T-cell (primary cell): Measurements from ENCODE around the gene JAZF1. TPM values are rescaled to one million over a fixed set of nuclear protein-coding genes. Genes with fewer than 3 reads are reported as not detected.

ENCODE experiments used
- ATAC-seq, 4 experiments: fragments of 200-7000 bp in 3 of 4; fragments of 150-1000 bp in 1 of 4; cut with Tn5 transposase; replicated peaks in 1 of 4; 1 replicate in 3 of 4; 2 replicates in 1 of 4; pipeline ENCODE4 v1.10.0; 2021; ENCODE audit warnings: moderate library complexity in 3 of 4, mild to moderate bottlenecking in 2 of 4, moderate number of reproducible peaks in 1 of 4
- CTCF ChIA-PET, 2 donors: fragments of 300-600 bp; sonication (Branson Sonifier 250); formaldehyde crosslinking; loops; one replicate each; lab custom pipeline; 2022; ENCODE audit warnings: antibody characterized with exemption in 2 of 2; lab: Charles Lee
- POLR2A ChIA-PET, 2 donors: fragments of 300-600 bp; sonication (Branson Sonifier 250); formaldehyde crosslinking; loops; one replicate each; lab custom pipeline; 2022; ENCODE audit warnings: antibody characterized with exemption in 2 of 2; lab: Charles Lee
- DNase-seq, 35 experiments: peaks; one replicate each; pipeline versions ENCODE4 v3.0.0 to v3.0.0-alpha.2; 2013 to 2023
- H3K27ac ChIP-seq: one replicate; pipeline ENCODE4 v1.5.1; 2013; ENCODE audit warnings: low read length
- H3K27me3 ChIP-seq, 2 experiments: replicated peaks in 1 of 2; 1 replicate in 1 of 2; 2 replicates in 1 of 2; pipeline versions ENCODE4 v1.6.1 to v1.7.0; 2013; ENCODE audit warnings: low read length in 1 of 2, mixed read lengths in 1 of 2; ENCODE audit not compliant: control insufficient read depth in 2 of 2, insufficient read depth in 2 of 2; ENCODE audit errors: extremely low read depth in 1 of 2
- H3K36me3 ChIP-seq, 2 donors: 1 replicate in 1 of 2; 2 replicates in 1 of 2; pipeline versions ENCODE4 v1.6.1 to v1.7.0; 2013; ENCODE audit warnings: low read length in 1 of 2; ENCODE audit not compliant: control insufficient read depth in 2 of 2, insufficient read depth in 1 of 2; ENCODE audit errors: extremely low read depth in 1 of 2
- H3K4me1 ChIP-seq, 2 experiments: 1 replicate in 1 of 2; 2 replicates in 1 of 2; pipeline versions ENCODE4 v1.6.1 to v1.7.0; 2013; ENCODE audit warnings: low read length in 2 of 2, mixed read lengths in 1 of 2; ENCODE audit not compliant: insufficient read depth in 2 of 2, control insufficient read depth in 1 of 2; ENCODE audit errors: extremely low read depth in 1 of 2
- H3K4me3 ChIP-seq, 2 donors: 1 replicate in 1 of 2; 2 replicates in 1 of 2; pipeline versions ENCODE4 v1.5.1 to v1.7.0; 2013; ENCODE audit warnings: mild to moderate bottlenecking in 2 of 2, low read length in 1 of 2, moderate library complexity in 1 of 2; ENCODE audit not compliant: control insufficient read depth in 1 of 2; ENCODE audit errors: extremely low read depth in 1 of 2
- H3K9me3 ChIP-seq: 2 replicates; pipeline ENCODE4 v1.7.0; 2013
- H3K27ac Mint-ChIP-seq, 2 donors: one replicate each; pipeline ENCODE4 v1.8.0; 2020 to 2021; ENCODE audit warnings: mild to moderate bottlenecking in 2 of 2, mixed read lengths in 2 of 2
- H3K27me3 Mint-ChIP-seq, 2 donors: one replicate each; pipeline ENCODE4 v1.8.0; 2021 to 2022; ENCODE audit warnings: mixed read lengths in 2 of 2
- H3K36me3 Mint-ChIP-seq: one replicate; pipeline ENCODE4 v1.8.0; 2021; ENCODE audit warnings: mixed read lengths
- H3K4me1 Mint-ChIP-seq, 3 donors: one replicate each; pipeline ENCODE4 v1.8.0; 2020 to 2022; ENCODE audit warnings: mixed read lengths in 3 of 3, mild to moderate bottlenecking in 1 of 3
- H3K4me3 Mint-ChIP-seq, 3 donors: one replicate each; pipeline ENCODE4 v1.8.0; 2020 to 2022; ENCODE audit warnings: mild to moderate bottlenecking in 3 of 3, mixed read lengths in 3 of 3, moderate library complexity in 3 of 3
- H3K9me3 Mint-ChIP-seq, 3 donors: one replicate each; pipeline ENCODE4 v1.8.0; 2020 to 2022; ENCODE audit warnings: mixed read lengths in 3 of 3
- WGBS: methylation state at CpG from one replicate; pipeline ENCODE4 v1.1.5; 2013; ENCODE audit warnings: missing lambda C conversion rate; ENCODE audit not compliant: insufficient coverage; 5-methylcytosine and 5-hydroxymethylcytosine counted together
- total RNA-seq, 35 experiments: library from RNA in 6 of 35; stranded (reverse) in 6 of 35; fragments of 120-200 nt in 1 of 35; gene quantifications; one replicate each; pipeline versions ENCODE4 v1.2.1 to v1.2.4 and lab custom pipeline; 2013 to 2026

Gene JAZF1
- total RNA-seq, 5 donors from 2014 or later (not counting 1 experiment from before 2014, with no cell fraction given): 9.6 to 22.1 (median 15.9) TPM

DNA sequence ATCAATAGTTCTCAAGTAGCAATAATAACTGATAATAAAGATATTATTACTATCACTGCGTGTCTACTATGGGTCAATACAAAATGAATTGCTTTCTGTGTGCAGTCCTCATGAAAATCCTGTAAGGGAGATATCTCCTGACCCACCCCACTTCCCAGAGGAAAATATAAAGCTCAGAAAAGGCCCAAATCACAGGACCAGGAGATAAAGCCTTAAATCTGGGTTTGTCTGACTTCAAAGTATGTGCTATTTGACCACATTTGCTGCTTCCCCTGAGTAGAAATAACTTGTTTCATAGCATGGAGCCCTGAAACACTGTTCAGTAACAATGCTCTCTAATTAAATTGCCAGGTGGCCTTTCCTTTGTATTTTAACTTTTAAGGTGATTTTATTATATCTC, 174.1 kb downstream of the JAZF1 start:
- ChIA-PET CTCF (no interaction called here), POLR2A (no interaction called here)
- H3K9me3 ChIP-seq: no peaks in the 10 kb centered on the region
- no peaks in the 10 kb centered on the region for H3K27me3 Mint-ChIP-seq
- DNase-seq: no peak
- H3K4me1 ChIP-seq: no peaks in the 10 kb centered on the region
- H3K27ac Mint-ChIP-seq: no peak overlapping the region
- no peak for ATAC-seq
- peaks cover 9 to 37% (median 17%) of the 10 kb centered on the region in 3 donors for H3K4me1 Mint-ChIP-seq
- H3K4me3 Mint-ChIP-seq: no peak overlapping the region
- no peak overlapping the region for H3K4me3 ChIP-seq
- peaks cover 7% of the 10 kb centered on the region for H3K36me3 Mint-ChIP-seq
- H3K27me3 ChIP-seq: no peaks in the 10 kb centered on the region
- H3K27ac ChIP-seq: no peak overlapping the region
- H3K36me3 ChIP-seq: no peaks in the 10 kb centered on the region
- no CpG with 5 or more reads among the region's 1 CpG for WGBS
- H3K9me3 Mint-ChIP-seq: no peaks in the 10 kb centered on the region

DNA sequence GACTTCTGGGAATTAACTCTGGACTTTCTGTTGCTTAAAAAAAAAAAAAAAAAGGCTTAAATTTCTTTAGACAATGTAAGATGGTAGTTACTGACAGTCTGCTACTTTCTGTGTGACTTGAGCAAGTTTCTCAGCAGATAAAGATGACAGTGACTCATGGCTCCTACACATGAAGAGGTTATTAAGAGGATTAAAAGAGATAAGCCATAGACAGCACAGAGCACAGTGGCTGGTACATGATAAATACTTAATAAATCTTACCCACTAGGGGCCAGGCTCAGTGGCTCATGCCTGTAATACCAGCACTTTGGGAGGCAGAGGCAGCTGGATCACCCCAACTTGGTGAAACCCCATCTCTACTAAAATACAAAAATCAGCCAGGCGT, 174.8 kb downstream of the JAZF1 start:
- H3K4me1 ChIP-seq: no peaks in the 10 kb centered on the region
- no peak overlapping the region for H3K27ac Mint-ChIP-seq
- no peaks in the 10 kb centered on the region for H3K27me3 Mint-ChIP-seq
- ChIA-PET POLR2A (no interaction called here), CTCF (no interaction called here)
- H3K27me3 ChIP-seq: no peaks in the 10 kb centered on the region
- WGBS: 100% methylated on average over 1 of the region's 1 CpG
- H3K36me3 Mint-ChIP-seq: peaks cover 7% of the 10 kb centered on the region
- H3K9me3 ChIP-seq: no peaks in the 10 kb centered on the region
- H3K4me1 Mint-ChIP-seq: peaks cover 9 to 39% (median 17%) of the 10 kb centered on the region in 3 donors
- no peak overlapping the region for H3K4me3 ChIP-seq
- H3K27ac ChIP-seq: no peak overlapping the region
- DNase-seq (no peak), ATAC-seq (no peak)
- no peaks in the 10 kb centered on the region for H3K36me3 ChIP-seq
- H3K9me3 Mint-ChIP-seq: no peaks in the 10 kb centered on the region
- H3K4me3 Mint-ChIP-seq: no peak overlapping the region

DNA sequence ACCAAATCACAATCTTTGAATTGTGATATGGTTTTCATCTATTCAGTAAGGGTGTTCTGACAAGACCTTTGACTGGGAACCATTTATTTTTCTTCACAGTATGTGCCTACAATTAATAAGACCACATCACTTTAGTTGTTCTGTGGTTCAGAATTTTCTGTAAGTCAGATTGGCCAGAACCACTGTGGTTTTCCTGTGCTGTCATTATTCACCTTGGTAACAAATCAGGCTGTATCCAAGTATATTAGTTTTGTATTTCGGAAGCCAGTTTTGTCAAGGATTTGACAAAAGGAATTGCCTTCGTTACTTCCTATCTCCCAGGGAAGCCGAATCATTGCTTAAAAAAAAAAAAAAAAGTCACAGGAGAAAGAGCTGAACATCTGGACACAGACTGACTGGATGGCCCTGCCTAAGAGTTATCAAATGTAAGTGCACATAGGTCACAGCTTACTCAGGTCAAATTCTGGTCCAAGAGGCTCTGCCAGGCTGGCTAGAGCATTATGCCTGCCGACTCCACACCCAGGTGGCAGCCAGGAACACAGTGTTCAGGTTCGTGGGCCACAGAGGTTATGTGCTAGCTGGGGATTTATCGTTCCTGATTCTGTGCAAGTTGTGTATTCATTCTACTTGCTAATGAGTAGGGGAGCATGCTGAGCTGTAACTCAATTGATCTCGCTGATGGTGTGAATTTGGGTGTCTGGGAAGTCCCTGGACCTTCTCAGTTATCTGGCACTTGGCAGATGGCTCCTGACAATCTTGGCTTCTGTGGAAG, 175.3 kb downstream of the JAZF1 start:
- WGBS: 56% methylated on average over 6 of the region's 7 CpGs
- Histone ChIP-seq H3K4me1 (no peaks in the 10 kb centered on the region), H3K27ac (no peak overlapping the region), H3K36me3 (no peaks in the 10 kb centered on the region), H3K27me3 (no peaks in the 10 kb centered on the region), H3K9me3 (no peaks in the 10 kb centered on the region), H3K4me3 (no peak overlapping the region)
- CTCF ChIA-PET: no interaction called here
- Mint-ChIP-seq H3K4me3 (no peak overlapping the region), H3K9me3 (no peaks in the 10 kb centered on the region), H3K27ac (no peak overlapping the region), H3K36me3 (peaks cover 7% of the 10 kb centered on the region), H3K27me3 (no peaks in the 10 kb centered on the region), H3K4me1 (peaks cover 9 to 39% (median 17%) of the 10 kb centered on the region in 3 donors)
- DNase-seq (no peak), ATAC-seq (no peak)
- POLR2A ChIA-PET: no interaction called here

DNA sequence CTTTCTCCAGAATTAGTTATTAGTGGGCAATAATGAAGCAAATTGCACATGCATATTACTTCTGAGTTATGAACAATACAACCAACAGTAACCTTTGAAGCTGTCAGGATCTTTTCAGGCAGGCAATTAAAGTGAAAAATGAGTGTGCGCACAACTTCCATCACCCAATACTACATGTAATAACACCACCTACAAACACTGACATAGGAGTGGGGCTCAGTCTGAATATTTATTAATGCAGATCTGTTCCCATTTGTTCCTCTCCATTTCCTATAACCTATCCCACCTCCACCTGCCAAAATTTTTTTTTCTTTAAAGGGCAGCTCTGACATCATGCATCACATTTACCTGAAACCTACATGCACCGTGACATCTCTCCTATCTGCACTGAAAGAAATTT, 177.2 kb downstream of the JAZF1 start:
- H3K27ac ChIP-seq: no peak overlapping the region
- no peak overlapping the region for H3K4me3 ChIP-seq
- H3K27me3 ChIP-seq: no peaks in the 10 kb centered on the region
- WGBS: no CpG with 5 or more reads among the region's 2 CpGs
- H3K36me3 ChIP-seq: no peaks in the 10 kb centered on the region
- H3K27ac Mint-ChIP-seq: no peak overlapping the region
- no peaks in the 10 kb centered on the region for H3K27me3 Mint-ChIP-seq
- CTCF ChIA-PET: no interaction called here
- H3K4me3 Mint-ChIP-seq: no peak overlapping the region
- ATAC-seq (no peak), DNase-seq (no peak)
- POLR2A ChIA-PET: no interaction called here
- peaks cover 9 to 37% (median 14%) of the 10 kb centered on the region in 3 donors for H3K4me1 Mint-ChIP-seq
- H3K4me1 ChIP-seq: no peaks in the 10 kb centered on the region
- no peaks in the 10 kb centered on the region for H3K9me3 ChIP-seq
- no peaks in the 10 kb centered on the region for H3K9me3 Mint-ChIP-seq
- H3K36me3 Mint-ChIP-seq: peaks cover 9% of the 10 kb centered on the region

DNA sequence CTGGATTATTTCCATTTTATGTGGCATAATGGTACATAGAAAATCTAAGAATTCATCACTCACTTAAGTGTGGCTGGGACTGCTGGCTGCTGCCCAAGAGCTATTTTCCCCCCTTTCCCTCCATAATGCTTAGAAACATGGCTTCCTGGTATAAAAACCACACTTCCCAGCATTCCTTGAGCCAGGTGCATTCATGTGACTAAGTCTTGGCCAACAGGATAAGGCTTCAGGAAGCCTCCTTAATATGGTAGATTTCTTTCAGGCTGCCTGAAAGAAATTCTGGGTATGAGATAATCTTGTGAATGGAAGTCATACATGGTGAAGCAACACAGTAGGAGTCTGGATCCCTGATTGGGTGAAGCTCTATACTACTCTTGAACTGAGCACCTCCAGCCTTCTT, 178.0 kb downstream of the JAZF1 start:
- Histone ChIP-seq H3K36me3 (no peaks in the 10 kb centered on the region), H3K27me3 (no peaks in the 10 kb centered on the region), H3K4me1 (no peaks in the 10 kb centered on the region), H3K4me3 (no peak overlapping the region), H3K9me3 (no peaks in the 10 kb centered on the region), H3K27ac (no peak overlapping the region)
- Mint-ChIP-seq H3K27ac (no peak overlapping the region), H3K9me3 (no peaks in the 10 kb centered on the region), H3K36me3 (peaks cover 9% of the 10 kb centered on the region), H3K4me1 (peaks cover 9 to 38% (median 12%) of the 10 kb centered on the region in 3 donors), H3K27me3 (no peaks in the 10 kb centered on the region), H3K4me3 (no peak overlapping the region)
- no peak for DNase-seq
- POLR2A ChIA-PET: no interaction called here
- ATAC-seq: no peak
- CTCF ChIA-PET: no interaction called here

DNA sequence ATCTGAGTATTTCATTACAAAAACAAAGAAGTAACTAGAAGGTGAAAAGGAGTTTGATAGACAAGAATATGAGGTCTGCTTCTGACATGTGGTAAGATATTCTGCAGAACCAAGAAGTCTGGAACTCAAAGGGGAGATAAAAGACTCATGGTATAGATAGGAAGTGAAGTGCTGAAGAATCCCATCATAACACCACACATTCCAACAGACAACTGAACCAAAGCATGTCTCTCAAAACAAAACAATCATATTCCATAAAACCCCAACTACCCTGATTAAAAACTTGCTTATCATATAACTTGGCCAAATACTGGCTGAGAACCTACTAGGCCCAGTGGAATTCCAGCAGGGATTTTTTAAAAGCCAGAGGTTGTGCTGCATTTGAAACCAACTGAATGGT, 178.7 kb downstream of the JAZF1 start:
- H3K27me3 Mint-ChIP-seq: no peaks in the 10 kb centered on the region
- no peaks in the 10 kb centered on the region for H3K9me3 ChIP-seq
- peaks cover 9 to 37% (median 12%) of the 10 kb centered on the region in 3 donors for H3K4me1 Mint-ChIP-seq
- H3K4me3 Mint-ChIP-seq: no peak overlapping the region
- no peak overlapping the region for H3K27ac Mint-ChIP-seq
- ATAC-seq: no peak
- H3K9me3 Mint-ChIP-seq: no peaks in the 10 kb centered on the region
- H3K27ac ChIP-seq: no peak overlapping the region
- no peaks in the 10 kb centered on the region for H3K4me1 ChIP-seq
- DNase-seq: no peak
- peaks cover 12% of the 10 kb centered on the region for H3K36me3 Mint-ChIP-seq
- no peaks in the 10 kb centered on the region for H3K36me3 ChIP-seq
- H3K4me3 ChIP-seq: no peak overlapping the region
- no peaks in the 10 kb centered on the region for H3K27me3 ChIP-seq
- ChIA-PET POLR2A (no interaction called here), CTCF (no interaction called here)
